Measurements from ENCODE around the gene ZNF512B. TPM values are rescaled to one million over a fixed set of nuclear protein-coding genes. Genes with fewer than 3 reads are reported as not detected.

Gene ZNF512B
- total RNA-seq, 2 experiments from 2014 or later, result 7.2 to 14.3 TPM

GRCh38 chr20:63956664-63957003 is 13.1 kb downstream of the ZNF512B start:
- intact Hi-C loops (cut with micrococcal nuclease; ENCODE audit: unreplicated experiment), result no loop called here
- Histone ChIP-seq H3K9me3 (ENCODE audit: low read length) (no peaks in the 10 kb centered on the region), H3K36me3 (ENCODE audit: insufficient read depth, low read length) (no peaks in the 10 kb centered on the region; the same call in 1 of the 2 replicates), H3K79me2 (ENCODE audit: insufficient read depth, low read depth, low read length) (peaks cover 25% of the 10 kb centered on the region; the same call in 1 of the 2 replicates), H3K9me2 (ENCODE audit: insufficient read depth, low read length) (no peaks in the 10 kb centered on the region), H3K27ac (ENCODE audit: low read depth, low read length, poor library complexity, severe bottlenecking) (peak overlapping the region; percentile 81), H2AFZ (ENCODE audit: low read length) (peak overlapping the region; percentile 61), H4K20me1 (ENCODE audit: insufficient read depth, low read length) (no peaks in the 10 kb centered on the region), H3K4me3 (ENCODE audit: low read depth, low read length, poor library complexity, severe bottlenecking) (peak overlapping the region; percentile 70), H3K4me2 (ENCODE audit: low read length) (peak overlapping the region; percentile 85), H3K4me1 (ENCODE audit: insufficient read depth, low read length, poor library complexity, severe bottlenecking) (peaks cover 28% of the 10 kb centered on the region)
- DNase-seq (ENCODE audit: low spot score), result no peak
- ChIA-PET CTCF (ENCODE audit: unreplicated experiment) (interaction anchor here (1.0 kb wide), 1 partner anchor 80 kb away, joined by 3 read pairs; no protein-coding TSS in a partner anchor), POLR2A (interaction anchor here (1.0 to 1.1 kb wide), 2 partner anchors 24 to 38 kb away, joined by 3 to 4 read pairs; no protein-coding TSS in a partner anchor)
- no TSS peak for BruUV-seq (replicated peaks)
- TF ChIP-seq, protein P1, sequence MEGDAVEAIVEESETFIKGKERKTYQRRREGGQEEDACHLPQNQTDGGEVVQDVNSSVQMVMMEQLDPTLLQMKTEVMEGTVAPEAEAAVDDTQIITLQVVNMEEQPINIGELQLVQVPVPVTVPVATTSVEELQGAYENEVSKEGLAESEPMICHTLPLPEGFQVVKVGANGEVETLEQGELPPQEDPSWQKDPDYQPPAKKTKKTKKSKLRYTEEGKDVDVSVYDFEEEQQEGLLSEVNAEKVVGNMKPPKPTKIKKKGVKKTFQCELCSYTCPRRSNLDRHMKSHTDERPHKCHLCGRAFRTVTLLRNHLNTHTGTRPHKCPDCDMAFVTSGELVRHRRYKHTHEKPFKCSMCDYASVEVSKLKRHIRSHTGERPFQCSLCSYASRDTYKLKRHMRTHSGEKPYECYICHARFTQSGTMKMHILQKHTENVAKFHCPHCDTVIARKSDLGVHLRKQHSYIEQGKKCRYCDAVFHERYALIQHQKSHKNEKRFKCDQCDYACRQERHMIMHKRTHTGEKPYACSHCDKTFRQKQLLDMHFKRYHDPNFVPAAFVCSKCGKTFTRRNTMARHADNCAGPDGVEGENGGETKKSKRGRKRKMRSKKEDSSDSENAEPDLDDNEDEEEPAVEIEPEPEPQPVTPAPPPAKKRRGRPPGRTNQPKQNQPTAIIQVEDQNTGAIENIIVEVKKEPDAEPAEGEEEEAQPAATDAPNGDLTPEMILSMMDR (conservative IDR thresholded peaks at IDR 0.05; ENCODE audit: low read length), result no peak
- no peak for TF ChIP-seq EZH2phosphoT487 (IDR thresholded peaks at IDR 0.05; ENCODE audit: borderline replicate concordance, low read depth, low read length)

GRCh38 chr20:63955827-63956663 is 13.7 kb downstream of the ZNF512B start, which contains the start of gene UCKL1:
Gene UCKL1 (minus strand): TSS chr20:63956416. CDS start chr20:63956372, 44 bp downstream.
- Histone ChIP-seq H3K79me2 (ENCODE audit: insufficient read depth, low read depth, low read length) (peaks cover 25% of the 10 kb centered on the region; the same call in 1 of the 2 replicates), H3K27ac (ENCODE audit: low read depth, low read length, poor library complexity, severe bottlenecking) (peak within 1 kb of the TSS; percentile 81), H3K4me1 (ENCODE audit: insufficient read depth, low read length, poor library complexity, severe bottlenecking) (peaks cover 28% of the 10 kb centered on the region), H3K36me3 (ENCODE audit: insufficient read depth, low read length) (no peaks in the 10 kb centered on the region; the same call in 1 of the 2 replicates), H3K4me2 (ENCODE audit: low read length) (peak within 1 kb of the TSS; percentile 85), H4K20me1 (ENCODE audit: insufficient read depth, low read length) (no peaks in the 10 kb centered on the region), H3K9me3 (ENCODE audit: low read length) (no peaks in the 10 kb centered on the region), H2AFZ (ENCODE audit: low read length) (peak within 1 kb of the TSS; percentile 61), H3K9me2 (ENCODE audit: insufficient read depth, low read length) (no peaks in the 10 kb centered on the region), H3K4me3 (ENCODE audit: low read depth, low read length, poor library complexity, severe bottlenecking) (peak within 1 kb of the TSS; percentile 86)
- intact Hi-C loops (cut with micrococcal nuclease; ENCODE audit: unreplicated experiment), result no loop called here
- peak; percentile 93 for DNase-seq (ENCODE audit: low spot score)
- no peak for TF ChIP-seq EZH2phosphoT487 (IDR thresholded peaks at IDR 0.05; ENCODE audit: borderline replicate concordance, low read depth, low read length)
- TF ChIP-seq, protein P1 (conservative IDR thresholded peaks at IDR 0.05; ENCODE audit: low read length), result no peak; the same call in 1 of the 2 replicates
- CTCF ChIA-PET (ENCODE audit: unreplicated experiment), result no interaction called here
- no TSS peak for BruUV-seq (replicated peaks)
- POLR2A ChIA-PET, result interaction anchor here (1.1 kb wide), 1 partner anchor 38 kb away, joined by 3 read pairs; no protein-coding TSS in a partner anchor
